HL-60 (cell line): ENCODE data around the gene TUBA3D.
"Not testable (repeated sequence)": the region's sequence is repeated elsewhere in the genome, so short reads cannot be mapped to it uniquely, and the experiment has no call there.

Experiments used
- CTCF ChIP-seq: IDR thresholded peaks from one replicate; pipeline ENCODE4 v1.5.1; 2011; ENCODE audit warnings: low read length, control low read depth, inconsistent platforms; ENCODE audit not compliant: insufficient read depth
- POLR2AphosphoS5 ChIP-seq: IDR thresholded peaks from 2 replicates; pipeline ENCODE4 v1.6.1; 2012; ENCODE audit warnings: low read depth

GRCh38 chr2:131471624-131472023 lies 4.3 kb upstream of the TUBA3D start:
- TF ChIP-seq POLR2AphosphoS5, CTCF: not testable (repeated sequence)
